Measurements from ENCODE around the gene ITPKC. TPM values are rescaled to one million over a fixed set of nuclear protein-coding genes. Genes with fewer than 3 reads are reported as not detected.

ITPKC gene
- total and polyA plus RNA-seq, 2 experiments from 2014 or later, result 5.3 to 12.6 TPM

DNA sequence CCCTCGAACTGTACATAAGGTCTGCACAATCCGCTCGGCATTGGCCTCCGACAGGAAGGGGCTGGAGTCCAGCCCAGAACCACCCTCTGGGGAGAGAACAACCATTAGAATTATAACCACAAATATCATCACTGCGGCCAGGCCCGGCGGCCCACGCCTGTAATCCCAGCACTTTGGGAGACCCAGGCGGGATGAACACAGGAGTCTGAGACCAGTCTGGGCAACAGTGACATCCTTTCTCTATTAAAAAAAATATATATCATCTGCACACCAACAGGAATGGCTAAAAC, 11.6 kb upstream of the ITPKC start:
- H3K27ac ChIP-seq (ENCODE audit: low read depth), result no peak overlapping the region
- Mint-ChIP-seq H3K27ac (no peak overlapping the region), H3K27me3 (ENCODE audit: insufficient read depth, low read depth, poor library complexity) (peaks cover 14% of the 10 kb centered on the region), H3K36me3 (ENCODE audit: low read depth) (peaks cover 56% of the 10 kb centered on the region), H3K4me1 (peaks cover 10% of the 10 kb centered on the region), H3K4me3 (no peak overlapping the region), H3K9me3 (no peaks in the 10 kb centered on the region)
- 0 out of 2 replicates have a peak, but pooled peaks cover 3% of the 10 kb centered on the region for H3K4me1 ChIP-seq (ENCODE audit: insufficient read depth)
- H3K4me3 ChIP-seq, result no peak overlapping the region
- no peak overlapping the region for H3K4me2 ChIP-seq
- H3K27me3 ChIP-seq (ENCODE audit: insufficient read depth), result no peaks in the 10 kb centered on the region
- no peaks in the 10 kb centered on the region for H3K79me2 ChIP-seq (replicated peaks; ENCODE audit: insufficient read depth)
- DNase-seq (ENCODE audit: low spot score) (no peak), ATAC-seq (no peak)
- TF ChIP-seq CREB1 (CRISPR knock-in tag; IDR thresholded peaks at IDR 0.05; ENCODE audit: low read depth) (no peak), STAT1 (IDR thresholded peaks at IDR 0.05; ENCODE audit: unreplicated experiment) (no peak), POLR2AphosphoS5 (IDR thresholded peaks at IDR 0.05; ENCODE audit: low read depth) (no peak), NANOG (IDR thresholded peaks at IDR 0.05; ENCODE audit: borderline replicate concordance) (no peak), EZH2phosphoT487 (IDR thresholded peaks at IDR 0.05; ENCODE audit: unreplicated experiment) (no peak), ZNF331 (CRISPR knock-in tag; IDR thresholded peaks at IDR 0.05; ENCODE audit: low read depth) (no peak), ZNF114 (CRISPR knock-in tag; IDR thresholded peaks at IDR 0.05) (no peak), EZH2 (IDR thresholded peaks at IDR 0.05; ENCODE audit: low read depth, unreplicated experiment) (no peak)
- TF ChIP-seq, protein P1, sequence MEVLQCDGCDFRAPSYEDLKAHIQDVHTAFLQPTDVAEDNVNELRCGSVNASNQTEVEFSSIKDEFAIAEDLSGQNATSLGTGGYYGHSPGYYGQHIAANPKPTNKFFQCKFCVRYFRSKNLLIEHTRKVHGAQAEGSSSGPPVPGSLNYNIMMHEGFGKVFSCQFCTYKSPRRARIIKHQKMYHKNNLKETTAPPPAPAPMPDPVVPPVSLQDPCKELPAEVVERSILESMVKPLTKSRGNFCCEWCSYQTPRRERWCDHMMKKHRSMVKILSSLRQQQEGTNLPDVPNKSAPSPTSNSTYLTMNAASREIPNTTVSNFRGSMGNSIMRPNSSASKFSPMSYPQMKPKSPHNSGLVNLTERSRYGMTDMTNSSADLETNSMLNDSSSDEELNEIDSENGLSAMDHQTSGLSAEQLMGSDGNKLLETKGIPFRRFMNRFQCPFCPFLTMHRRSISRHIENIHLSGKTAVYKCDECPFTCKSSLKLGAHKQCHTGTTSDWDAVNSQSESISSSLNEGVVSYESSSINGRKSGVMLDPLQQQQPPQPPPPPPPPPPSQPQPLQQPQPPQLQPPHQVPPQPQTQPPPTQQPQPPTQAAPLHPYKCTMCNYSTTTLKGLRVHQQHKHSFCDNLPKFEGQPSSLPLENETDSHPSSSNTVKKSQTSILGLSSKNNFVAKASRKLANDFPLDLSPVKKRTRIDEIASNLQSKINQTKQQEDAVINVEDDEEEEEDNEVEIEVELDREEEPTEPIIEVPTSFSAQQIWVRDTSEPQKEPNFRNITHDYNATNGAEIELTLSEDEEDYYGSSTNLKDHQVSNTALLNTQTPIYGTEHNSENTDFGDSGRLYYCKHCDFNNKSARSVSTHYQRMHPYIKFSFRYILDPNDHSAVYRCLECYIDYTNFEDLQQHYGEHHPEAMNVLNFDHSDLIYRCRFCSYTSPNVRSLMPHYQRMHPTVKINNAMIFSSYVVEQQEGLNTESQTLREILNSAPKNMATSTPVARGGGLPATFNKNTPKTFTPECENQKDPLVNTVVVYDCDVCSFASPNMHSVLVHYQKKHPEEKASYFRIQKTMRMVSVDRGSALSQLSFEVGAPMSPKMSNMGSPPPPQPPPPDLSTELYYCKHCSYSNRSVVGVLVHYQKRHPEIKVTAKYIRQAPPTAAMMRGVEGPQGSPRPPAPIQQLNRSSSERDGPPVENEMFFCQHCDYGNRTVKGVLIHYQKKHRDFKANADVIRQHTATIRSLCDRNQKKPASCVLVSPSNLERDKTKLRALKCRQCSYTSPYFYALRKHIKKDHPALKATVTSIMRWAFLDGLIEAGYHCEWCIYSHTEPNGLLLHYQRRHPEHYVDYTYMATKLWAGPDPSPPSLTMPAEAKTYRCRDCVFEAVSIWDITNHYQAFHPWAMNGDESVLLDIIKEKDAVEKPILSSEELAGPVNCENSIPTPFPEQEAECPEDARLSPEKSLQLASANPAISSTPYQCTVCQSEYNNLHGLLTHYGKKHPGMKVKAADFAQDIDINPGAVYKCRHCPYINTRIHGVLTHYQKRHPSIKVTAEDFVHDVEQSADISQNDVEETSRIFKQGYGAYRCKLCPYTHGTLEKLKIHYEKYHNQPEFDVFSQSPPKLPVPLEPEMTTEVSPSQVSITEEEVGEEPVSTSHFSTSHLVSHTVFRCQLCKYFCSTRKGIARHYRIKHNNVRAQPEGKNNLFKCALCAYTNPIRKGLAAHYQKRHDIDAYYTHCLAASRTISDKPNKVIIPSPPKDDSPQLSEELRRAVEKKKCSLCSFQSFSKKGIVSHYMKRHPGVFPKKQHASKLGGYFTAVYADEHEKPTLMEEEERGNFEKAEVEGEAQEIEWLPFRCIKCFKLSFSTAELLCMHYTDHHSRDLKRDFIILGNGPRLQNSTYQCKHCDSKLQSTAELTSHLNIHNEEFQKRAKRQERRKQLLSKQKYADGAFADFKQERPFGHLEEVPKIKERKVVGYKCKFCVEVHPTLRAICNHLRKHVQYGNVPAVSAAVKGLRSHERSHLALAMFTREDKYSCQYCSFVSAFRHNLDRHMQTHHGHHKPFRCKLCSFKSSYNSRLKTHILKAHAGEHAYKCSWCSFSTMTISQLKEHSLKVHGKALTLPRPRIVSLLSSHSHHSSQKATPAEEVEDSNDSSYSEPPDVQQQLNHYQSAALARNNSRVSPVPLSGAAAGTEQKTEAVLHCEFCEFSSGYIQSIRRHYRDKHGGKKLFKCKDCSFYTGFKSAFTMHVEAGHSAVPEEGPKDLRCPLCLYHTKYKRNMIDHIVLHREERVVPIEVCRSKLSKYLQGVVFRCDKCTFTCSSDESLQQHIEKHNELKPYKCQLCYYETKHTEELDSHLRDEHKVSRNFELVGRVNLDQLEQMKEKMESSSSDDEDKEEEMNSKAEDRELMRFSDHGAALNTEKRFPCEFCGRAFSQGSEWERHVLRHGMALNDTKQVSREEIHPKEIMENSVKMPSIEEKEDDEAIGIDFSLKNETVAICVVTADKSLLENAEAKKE (CRISPR knock-in tag; IDR thresholded peaks at IDR 0.05), result no peak
- TF ChIP-seq, protein P2, sequence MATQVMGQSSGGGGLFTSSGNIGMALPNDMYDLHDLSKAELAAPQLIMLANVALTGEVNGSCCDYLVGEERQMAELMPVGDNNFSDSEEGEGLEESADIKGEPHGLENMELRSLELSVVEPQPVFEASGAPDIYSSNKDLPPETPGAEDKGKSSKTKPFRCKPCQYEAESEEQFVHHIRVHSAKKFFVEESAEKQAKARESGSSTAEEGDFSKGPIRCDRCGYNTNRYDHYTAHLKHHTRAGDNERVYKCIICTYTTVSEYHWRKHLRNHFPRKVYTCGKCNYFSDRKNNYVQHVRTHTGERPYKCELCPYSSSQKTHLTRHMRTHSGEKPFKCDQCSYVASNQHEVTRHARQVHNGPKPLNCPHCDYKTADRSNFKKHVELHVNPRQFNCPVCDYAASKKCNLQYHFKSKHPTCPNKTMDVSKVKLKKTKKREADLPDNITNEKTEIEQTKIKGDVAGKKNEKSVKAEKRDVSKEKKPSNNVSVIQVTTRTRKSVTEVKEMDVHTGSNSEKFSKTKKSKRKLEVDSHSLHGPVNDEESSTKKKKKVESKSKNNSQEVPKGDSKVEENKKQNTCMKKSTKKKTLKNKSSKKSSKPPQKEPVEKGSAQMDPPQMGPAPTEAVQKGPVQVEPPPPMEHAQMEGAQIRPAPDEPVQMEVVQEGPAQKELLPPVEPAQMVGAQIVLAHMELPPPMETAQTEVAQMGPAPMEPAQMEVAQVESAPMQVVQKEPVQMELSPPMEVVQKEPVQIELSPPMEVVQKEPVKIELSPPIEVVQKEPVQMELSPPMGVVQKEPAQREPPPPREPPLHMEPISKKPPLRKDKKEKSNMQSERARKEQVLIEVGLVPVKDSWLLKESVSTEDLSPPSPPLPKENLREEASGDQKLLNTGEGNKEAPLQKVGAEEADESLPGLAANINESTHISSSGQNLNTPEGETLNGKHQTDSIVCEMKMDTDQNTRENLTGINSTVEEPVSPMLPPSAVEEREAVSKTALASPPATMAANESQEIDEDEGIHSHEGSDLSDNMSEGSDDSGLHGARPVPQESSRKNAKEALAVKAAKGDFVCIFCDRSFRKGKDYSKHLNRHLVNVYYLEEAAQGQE (IDR thresholded peaks at IDR 0.05; ENCODE audit: unreplicated experiment), result no peak
- TF ChIP-seq, protein P3, sequence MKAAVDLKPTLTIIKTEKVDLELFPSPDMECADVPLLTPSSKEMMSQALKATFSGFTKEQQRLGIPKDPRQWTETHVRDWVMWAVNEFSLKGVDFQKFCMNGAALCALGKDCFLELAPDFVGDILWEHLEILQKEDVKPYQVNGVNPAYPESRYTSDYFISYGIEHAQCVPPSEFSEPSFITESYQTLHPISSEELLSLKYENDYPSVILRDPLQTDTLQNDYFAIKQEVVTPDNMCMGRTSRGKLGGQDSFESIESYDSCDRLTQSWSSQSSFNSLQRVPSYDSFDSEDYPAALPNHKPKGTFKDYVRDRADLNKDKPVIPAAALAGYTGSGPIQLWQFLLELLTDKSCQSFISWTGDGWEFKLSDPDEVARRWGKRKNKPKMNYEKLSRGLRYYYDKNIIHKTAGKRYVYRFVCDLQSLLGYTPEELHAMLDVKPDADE (IDR thresholded peaks at IDR 0.05), result no peak
- TF ChIP-seq, protein P4, sequence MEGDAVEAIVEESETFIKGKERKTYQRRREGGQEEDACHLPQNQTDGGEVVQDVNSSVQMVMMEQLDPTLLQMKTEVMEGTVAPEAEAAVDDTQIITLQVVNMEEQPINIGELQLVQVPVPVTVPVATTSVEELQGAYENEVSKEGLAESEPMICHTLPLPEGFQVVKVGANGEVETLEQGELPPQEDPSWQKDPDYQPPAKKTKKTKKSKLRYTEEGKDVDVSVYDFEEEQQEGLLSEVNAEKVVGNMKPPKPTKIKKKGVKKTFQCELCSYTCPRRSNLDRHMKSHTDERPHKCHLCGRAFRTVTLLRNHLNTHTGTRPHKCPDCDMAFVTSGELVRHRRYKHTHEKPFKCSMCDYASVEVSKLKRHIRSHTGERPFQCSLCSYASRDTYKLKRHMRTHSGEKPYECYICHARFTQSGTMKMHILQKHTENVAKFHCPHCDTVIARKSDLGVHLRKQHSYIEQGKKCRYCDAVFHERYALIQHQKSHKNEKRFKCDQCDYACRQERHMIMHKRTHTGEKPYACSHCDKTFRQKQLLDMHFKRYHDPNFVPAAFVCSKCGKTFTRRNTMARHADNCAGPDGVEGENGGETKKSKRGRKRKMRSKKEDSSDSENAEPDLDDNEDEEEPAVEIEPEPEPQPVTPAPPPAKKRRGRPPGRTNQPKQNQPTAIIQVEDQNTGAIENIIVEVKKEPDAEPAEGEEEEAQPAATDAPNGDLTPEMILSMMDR (conservative IDR thresholded peaks at IDR 0.05; ENCODE audit: low read depth in 2 of 2), result no peak
- H2AFZ ChIP-seq, result no peak overlapping the region
- H3K9me2 ChIP-seq (ENCODE audit: insufficient read depth), result no peaks in the 10 kb centered on the region
- 0 out of 2 replicates have a peak, but pooled peaks cover 6% of the 10 kb centered on the region for H3F3A ChIP-seq (replicated peaks; ENCODE audit: low read depth)
- no peaks in the 10 kb centered on the region; the same call in 1 of the 2 replicates for H4K20me1 ChIP-seq (replicated peaks; ENCODE audit: insufficient read depth)
- peaks cover 12% of the 10 kb centered on the region; the same call in 1 of the 2 replicates for H3K36me3 ChIP-seq (ENCODE audit: insufficient read depth)

Data from GM23338 (cell line).